GM21381 (cell line): ENCODE results near the gene RCN1.
"Not testable (repeated sequence)": the region's sequence is repeated elsewhere in the genome, so short reads cannot be mapped to it uniquely, and the experiment has no call there.

Experiments used
- ATAC-seq: cut with Tn5 transposase; IDR thresholded peaks from one replicate; pipeline ENCODE4 v1.9.1; 2021; ENCODE audit warnings: mild to moderate bottlenecking, moderate library complexity; ENCODE audit not compliant: unreplicated experiment

RCN1 gene

DNA sequence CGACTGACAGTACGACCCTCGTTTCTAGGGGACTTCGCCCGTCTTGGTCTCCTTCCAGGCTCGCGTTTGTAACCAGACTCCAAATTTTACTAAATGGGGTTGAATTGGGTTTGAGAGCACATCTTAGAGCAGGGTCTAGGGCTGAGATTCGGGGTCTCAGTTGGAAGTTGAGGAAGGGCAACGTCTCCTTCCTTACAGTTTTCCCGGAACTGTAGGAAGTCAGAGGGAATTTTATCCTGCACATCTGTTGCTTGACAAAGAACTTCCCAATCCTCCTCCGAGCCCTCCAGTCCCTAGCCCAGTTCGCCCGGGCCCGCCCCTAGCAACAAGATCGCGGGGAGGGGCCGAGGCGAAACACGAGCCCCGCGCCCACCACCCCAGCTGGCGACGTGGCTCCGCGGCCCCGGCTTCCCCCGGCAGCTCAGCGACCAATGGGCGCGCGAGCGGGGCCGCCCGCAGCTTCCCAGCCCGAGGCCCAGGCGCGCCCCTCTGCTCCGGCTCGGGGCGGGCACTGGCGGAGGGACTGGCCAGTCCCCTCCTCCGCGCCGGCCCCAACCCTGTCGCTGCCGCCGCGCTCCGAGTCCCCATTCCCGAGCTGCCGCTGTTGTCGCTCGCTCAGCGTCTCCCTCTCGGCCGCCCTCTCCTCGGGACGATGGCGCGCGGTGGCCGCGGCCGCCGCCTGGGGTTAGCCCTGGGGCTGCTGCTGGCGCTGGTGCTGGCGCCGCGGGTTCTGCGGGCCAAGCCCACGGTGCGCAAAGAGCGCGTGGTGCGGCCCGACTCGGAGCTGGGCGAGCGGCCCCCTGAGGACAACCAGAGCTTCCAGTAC is at the start of gene RCN1:
TSS of gene RCN1 (plus strand) at position 530 of the 826 bp plus-strand sequence. CDS start at position 653, 123 bp downstream.
- peak; percentile 50 for ATAC-seq

DNA sequence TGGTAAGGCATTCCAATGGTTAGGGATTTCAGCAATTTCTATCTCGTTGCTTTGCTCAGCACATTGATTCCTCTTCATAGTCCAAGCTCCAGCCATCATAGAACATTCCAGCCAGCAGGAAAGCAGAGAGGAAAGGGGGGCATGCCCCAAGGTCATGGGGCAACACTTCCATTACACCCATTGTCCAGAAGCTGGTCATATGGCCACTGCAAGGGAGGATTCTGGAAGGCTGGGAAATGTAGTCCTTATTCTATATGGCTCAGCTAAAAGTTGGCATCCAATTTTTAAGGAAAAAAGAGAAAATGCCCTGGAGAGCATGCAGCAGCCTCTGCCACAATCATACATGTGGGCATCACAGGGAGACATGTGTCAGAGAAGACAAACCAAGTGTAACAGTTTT is 47.1 kb upstream of the RCN1 start:
- ATAC-seq = no peak

DNA sequence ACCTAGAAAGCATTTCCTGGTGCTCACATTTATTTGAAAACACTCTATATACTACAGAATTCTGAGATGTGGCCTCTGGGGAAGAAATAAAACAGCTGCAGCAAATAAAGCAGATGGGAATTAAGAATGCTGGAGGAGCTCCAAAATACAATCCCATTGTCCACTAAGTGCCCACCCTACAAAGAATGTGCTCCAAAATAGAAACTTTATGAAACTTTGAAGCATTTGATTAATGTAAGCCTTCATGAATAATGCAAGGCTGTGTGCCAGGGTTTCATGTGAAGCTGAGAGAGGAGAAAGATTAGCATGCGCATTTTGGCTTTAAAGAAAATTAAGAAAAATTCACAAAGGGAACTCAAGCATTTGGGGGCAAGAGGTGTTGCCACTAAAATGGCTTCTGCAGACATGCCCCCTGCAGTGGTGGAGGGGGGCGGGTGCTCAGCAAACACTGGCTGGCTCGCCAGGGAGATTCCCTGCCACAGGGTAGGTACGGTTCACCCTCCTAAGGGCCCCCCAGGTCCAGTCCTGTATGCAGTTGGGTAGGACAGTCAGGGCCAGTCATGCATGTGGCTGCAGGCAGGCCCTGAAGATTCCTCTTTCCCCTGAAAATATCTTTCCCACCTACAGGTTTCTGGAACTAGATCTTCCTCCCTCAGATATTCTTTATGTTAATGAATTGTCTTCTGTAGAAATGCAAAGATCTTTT is 46.6 kb upstream of the RCN1 start:
- ATAC-seq = no peak

DNA sequence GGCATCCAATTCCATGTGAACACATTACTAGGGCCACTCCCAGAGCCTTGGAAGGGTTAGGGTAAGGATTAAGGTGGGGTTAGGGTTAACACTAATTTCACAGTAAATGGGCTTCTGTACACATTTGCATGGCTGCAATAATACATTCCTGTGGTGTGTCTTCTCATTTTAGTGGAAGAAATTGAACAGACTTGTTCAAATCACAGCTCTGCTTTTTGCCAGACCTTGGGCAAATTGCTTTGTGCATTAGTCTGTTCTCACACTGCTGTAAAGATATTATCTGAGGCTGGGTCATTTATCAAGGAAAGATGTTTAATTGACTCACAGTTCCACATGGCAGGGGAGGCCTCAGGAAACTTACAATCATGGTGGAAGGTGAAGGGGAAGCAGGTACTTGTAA is 45.4 kb upstream of the RCN1 start:
- no peak for ATAC-seq

DNA sequence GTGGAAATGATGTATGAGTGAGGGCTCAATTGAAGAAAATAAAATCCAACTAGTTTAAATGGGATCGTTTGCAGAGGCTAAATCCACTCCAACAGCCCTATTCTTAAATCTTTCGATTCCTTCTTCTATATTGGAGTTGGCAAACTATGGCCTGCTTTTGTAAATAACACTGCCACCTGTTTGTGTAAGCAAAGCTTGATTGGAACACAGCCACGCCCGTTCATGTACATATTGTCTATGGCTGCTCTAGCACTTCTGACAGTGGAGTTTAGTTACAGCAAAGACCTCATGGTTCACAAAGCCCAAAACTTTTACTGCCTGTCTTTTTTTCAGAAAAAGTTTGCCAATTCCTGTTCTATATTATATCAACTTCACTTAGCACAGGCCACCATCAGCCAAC is 40.6 kb upstream of the RCN1 start:
- no peak for ATAC-seq

DNA sequence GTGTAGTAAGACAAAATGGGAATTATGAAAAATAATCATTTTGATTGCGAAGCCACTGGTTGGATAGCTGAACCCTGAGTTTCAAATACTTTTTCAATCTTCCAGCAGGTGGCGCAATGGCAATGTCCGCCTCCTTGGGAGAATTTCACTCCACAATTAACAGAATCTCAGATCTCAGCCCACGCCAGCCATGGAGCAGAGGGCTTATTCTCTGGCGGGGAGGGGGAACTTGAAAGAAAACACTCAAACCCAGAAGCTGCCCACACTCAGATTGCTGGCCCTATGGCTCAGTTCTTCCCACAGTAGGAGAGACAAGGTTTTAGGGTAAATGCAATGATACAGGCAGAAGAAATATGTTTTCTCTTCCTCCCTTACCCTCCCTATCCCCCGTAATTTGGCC is 38.7 kb upstream of the RCN1 start:
- peak; percentile 51 for ATAC-seq

DNA sequence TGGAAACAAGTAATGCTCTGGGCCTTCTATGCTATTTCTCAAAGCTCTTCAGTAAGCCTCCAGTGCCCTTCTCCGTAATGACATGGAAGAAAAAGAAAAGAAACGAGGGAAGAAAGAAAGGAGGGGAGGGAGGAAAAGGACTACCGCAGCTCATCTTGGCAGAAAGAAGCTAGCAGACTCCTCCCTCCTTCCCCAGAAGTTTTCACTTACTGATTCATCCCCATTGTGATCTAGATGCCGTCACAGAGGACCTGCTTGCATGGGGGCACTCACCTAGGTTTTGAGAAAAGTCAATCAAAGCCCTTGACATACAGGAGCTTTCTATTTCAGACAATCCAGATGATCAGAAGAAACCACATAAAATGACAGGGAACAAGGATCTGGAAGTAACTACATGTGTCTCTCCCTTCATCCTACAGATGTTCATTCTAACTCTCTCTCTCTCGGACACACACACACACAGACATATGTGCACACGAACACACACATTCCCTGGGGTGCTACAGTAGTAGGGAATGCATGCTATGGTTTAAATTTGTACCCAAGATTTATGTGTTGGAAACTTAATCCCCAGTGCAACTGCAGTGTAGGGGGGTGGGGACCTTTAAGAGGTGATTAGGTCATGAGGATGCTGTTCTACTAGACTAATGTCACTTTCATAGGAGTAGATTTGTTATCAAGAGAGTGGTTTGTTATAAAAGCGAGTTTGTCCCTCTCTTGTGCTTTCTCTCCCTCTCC is 37.6 kb upstream of the RCN1 start:
- no peak for ATAC-seq

DNA sequence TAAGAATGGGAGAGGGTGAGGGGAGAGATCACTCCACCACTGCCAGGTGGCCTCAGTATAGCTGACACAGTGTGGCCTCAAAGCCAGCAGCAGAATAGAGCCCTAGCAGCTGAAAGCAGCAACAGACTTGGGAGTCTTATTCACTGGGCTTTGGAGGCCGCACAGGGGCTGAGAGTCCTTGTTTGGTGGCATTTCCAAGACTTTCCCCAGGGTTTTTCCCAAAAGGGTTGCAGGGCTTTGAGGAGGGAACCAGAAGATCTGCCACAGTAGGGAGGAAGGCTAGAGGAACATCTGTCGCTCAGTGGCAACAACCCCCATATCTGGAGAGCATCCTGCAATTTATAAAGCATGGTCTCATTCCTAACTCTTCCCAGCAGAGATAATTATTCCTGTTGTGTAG is 35.0 kb upstream of the RCN1 start:
- no peak for ATAC-seq

DNA sequence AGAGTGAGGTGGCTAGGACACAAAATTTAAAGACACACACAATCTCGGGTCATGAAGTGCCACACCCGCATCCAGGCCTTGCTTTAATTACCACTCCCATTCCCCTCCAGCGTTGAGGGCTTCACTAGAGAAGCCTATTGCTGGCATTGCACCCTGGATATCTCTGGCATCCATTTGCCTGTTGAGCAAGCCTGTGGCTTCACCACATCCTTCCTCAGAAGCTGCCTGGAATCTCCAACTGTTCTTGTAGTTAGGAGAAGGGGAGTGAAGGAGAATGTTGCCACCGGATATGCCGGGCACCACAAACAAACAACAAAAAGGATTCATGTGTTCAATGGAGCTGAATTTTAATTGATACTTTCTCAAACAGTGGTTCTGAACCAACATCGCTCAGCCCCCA is 34.4 kb upstream of the RCN1 start:
- ATAC-seq = no peak

DNA sequence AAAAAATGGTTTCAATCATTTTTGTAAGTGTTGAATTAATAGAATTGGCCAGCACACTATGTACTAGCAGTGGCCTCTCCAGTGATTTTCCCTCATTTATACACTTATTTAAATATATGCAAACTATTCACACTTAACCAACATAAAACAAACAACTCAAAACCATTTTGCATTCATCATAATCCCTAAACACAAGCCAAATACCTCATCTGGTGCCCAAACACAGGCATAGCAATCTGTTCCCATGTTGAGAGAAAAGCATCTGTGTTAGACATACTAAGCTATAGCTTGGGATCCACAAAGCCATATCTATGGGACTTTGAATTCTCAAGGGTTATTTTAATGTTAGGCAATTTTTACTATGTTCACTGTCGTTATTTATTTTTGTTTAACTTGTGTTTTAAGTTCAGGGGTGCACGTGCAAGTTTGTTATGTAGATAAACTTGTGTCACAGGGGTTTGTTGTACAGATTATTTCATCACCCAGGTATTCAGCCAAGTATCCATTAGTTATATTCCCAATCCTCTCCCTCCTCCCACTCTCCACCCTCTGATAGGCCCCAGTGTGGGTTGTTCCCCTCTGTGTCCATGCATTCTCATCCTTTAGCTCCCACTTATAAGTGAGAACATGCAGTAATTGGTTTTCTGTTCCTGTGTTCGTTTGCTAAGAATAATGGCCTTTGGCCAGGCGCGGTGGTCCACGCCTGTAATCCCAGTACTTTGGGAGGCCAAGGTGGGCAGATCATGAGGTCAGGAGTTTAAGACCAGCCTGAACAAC is 31.0 kb upstream of the RCN1 start:
- no peak for ATAC-seq

DNA sequence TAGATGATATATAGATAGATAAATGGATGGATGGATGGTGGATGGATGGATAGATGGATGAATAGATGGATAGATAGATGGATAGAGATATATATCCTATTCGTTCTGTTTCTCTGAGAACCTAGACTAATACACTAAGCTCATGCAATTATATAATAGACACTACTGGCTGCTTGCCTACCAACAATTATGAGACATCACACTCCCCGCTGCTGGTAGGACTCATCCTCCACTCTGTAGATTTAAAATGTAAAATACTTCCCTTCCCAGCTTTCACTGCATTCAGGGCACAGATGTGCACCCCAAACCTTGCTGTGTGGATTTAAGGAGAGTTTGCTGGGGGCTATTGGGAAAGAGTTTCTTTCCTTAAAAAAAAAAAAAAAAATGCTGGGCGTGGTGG is 28.3 kb upstream of the RCN1 start:
- no peak for ATAC-seq

DNA sequence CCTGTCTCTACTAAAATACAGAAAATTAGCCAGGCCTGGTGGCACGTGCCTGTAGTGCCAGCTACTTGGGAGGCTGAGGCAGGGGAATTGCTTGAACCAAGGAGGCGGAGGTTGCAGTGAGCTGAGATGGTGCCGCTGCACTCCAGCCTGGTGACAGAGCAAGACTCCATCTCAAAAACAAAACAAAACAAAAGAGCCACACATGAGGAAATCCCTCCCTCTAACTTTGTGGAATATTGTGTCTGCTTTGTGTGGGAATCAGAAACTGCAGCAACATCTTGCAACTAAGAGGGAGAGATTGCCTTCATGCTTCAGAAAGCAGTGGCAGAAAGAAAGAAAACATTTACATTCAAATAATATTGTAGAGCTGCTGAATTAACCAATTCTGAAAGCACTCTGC is 27.8 kb upstream of the RCN1 start:
- not testable (repeated sequence) for ATAC-seq

DNA sequence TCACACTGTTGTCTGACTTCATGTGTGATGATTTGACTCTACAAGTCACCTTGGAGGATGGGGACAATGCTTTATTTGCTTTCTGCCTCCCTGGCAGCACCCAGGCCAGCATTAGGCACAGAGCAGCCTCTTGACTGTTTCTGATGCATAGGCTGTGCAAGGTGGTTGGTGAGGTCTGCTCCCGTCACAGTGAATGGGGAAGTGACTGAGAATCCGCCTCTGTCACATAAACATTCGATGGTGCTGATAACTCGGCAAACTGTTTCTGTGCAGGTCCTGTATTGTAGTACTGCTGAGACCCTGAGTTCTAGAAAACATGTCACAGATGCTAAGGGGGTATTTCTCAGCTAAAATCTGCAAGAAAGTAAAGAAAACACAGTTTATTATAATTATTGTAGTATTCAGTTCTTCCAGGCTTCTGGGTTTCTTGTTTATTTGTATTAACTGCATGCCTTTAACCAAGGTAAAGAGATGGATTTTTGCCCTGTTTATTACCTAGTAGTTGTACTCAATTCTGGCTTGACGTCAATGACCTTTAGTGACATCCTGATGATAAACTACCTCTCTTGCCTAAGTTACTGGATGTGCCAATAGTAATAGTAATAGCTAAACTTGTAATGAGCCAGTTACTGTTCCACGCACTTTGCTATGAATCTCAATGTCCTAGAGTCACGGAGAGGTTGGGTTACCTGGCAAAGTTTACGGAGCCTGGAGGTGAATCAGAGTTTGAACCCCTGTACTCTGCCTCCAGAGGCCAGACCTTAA is 24.8 kb upstream of the RCN1 start:
- ATAC-seq = no peak

DNA sequence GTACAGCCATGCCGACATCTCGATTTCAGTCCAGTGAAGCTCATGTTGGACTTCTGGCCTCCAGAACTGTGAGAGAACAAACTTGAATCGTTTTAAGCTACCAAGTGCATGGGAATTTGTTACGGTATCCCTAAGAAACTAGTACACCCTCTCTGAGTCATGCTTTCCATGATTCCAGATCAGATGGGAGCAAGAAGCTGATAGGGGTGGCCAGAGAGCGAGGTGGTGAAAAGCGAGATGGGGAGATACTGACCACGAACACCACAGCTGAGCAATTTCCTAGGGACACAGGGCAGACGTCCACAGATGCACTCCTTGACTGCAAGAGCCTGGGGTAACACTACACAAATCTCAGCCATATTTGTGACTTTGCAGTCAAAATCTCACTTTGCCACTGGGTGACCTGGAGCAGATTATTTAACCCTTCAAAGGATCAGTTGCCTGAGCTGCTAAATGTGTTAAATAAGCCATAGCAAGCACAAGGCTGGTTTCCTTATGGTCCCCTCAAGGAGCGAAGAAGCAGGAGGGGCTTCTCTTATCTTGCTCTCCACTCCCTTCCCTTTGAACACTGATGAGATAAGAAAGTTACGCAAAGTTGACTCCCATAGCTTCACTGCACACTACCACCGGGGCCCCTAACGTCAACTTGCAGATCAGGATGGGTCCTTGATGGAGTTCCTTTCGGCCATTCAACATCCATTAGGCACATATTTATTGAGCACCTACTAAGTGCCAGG is 22.6 kb upstream of the RCN1 start:
- no peak for ATAC-seq

DNA sequence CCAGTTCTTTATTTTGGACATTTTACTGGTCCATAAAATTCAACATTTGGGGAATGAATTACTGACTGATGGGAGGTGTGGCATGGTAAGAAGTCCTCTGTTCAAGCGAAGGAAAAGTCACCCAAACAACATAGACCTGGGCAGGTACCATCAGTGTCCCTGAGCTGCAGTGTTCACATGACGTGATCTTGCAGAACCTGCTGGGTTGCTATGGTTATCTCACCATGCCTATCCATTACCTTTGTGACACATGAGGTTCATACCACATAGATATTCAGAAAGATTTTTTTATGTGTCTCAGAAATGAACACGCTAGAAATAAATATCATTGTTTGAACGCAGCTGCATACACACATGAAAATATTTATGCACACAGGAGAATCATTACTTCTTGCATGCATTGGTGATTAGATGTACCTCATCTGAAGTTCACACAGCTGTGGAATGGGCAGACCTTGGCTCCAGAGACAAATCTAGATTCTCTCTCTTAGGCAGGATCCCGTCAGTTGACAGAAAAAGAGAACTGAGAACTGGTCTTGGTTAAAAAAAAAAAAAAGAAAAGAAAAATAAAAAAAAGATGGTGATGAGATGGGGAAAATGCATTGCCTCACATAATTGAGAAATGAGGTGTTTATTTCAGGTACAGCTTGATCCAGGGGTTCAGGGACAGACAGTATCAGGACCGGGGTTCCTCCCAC is 21.4 kb upstream of the RCN1 start:
- peak; percentile 65 for ATAC-seq

DNA sequence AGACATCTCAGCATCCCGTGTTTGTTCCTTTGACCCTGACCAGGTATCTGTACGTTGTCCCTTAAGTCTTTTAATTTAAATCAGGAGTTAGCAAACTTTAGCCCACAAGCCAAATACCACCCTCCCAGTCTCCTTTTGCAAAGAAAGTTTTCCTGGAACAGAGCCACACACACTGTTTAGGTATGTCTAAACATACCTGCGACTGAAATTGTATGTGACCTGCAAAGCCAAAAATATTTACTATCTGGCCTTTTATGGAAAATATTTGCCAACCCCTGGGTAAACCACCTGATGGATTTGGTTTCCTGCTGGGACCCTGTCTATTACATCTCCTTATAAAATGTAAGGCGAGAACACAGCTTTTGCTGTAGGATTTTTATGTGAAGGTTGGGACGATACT is 20.2 kb upstream of the RCN1 start:
- ATAC-seq = no peak

DNA sequence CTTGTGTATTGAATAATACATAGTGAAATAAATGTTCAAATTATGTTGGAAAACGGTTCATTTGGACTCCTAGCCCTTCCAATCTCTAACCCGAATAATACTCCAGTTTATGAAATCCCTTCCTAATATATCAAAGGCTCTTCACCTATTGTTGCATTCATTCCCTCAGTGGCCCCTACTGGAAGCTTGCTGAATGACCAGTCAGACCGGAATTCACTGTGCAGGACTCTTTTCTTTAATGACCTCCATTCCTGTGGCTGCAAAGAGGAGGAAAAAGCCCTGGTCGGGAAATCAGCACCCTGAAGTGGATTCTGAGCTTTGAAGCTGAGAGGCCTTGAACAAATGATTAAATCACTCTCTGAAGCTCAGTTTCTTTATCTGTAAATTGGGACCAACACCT is 19.1 kb upstream of the RCN1 start:
- ATAC-seq = no peak

DNA sequence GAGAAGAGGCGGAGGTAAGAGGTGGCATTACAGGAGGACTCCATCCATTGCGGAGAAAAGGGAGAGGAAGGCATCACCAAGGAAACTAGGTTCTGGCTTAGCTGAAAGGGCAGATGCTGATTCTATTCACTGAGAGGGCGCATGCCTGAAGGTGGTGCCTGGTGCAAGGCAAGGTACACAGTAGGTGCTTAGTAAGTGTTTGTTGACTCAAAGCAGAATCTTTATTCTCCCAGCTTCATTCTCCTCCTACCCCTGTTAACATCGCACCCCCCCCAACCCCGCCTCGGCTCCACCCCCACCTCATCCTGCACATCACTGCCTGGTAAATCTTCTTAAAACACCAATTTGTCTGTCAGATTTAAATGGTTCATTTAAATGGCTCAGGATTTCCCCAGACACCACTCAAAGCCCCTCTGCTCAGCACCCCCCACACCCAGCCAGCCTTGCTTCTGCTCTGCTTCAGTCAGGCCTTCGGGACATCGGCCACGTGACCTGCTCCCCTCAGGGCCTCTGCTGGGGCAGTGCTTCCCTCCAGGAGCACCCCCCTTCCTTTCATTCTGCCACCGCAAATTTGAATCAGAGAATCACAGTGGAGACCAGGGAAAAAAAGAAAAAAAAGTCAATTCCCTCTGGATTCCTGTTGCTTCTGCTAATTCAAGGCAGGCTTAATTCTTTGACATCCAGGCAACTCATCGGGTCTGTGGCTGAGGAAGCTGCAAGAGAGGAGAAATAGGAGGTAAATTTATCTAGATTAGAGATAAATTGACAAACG is 17.8 kb upstream of the RCN1 start:
- ATAC-seq = no peak
